ENCODE measurements around the gene TGDS. TPM values are rescaled to one million over a fixed set of nuclear protein-coding genes. Genes with fewer than 3 reads are reported as not detected.

The TGDS gene
- total RNA-seq, 4 donors from 2014 or later, result 3.0 to 20.2 (median 9.6) TPM

DNA sequence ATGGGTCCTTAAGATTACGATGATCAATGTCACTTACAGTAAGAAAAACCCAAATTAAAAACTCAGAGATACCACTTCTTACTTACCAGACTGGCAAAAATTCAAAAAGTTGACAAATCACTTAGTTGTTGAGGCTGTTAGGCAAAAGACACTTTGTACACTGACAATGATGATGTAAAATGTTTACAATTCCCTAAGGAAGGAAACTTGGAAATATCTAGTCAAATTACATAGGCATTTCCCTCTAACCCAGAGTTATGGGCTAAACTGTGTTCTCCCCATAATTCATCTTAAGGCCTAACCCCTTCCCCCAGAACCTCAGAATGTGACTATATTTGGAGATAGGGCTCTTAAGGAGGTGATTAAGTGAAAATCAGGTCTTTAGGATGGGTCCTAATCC, 12.0 kb downstream of the TGDS start:
- Histone ChIP-seq H3K36me3 (peaks cover 0 to 55% (median 19%) of the 10 kb centered on the region in 4 donors), H3K4me1 (peaks cover 0 to 3% (median 0%) of the 10 kb centered on the region in 4 donors), H3K9me3 (no peaks in the 10 kb centered on the region), H3K27me3 (no peaks in the 10 kb centered on the region), H3K27ac (no peak overlapping the region), H3K4me3 (no peak overlapping the region)
- in situ Hi-C loops (cut with MboI; ENCODE audit: low pct_ligation_motif_present in 1 of 4, low pct_unique_long_range_greater_than_20kb in 1 of 4, low sequenced_read_pairs in 3 of 4) (no loop called here), intact Hi-C loops (cut with DNase I; ENCODE audit: low total_unique reads) (no loop called here)
- no peak for DNase-seq
- WGBS, 2 donors (ENCODE audit: low coverage in 1 of 2), result 83 to 97% methylated on average over 1 of the region's 1 CpG
- no peak for TF ChIP-seq EP300 (IDR thresholded peaks at IDR 0.05; ENCODE audit: low read depth)
- no peak for TF ChIP-seq POLR2A (IDR thresholded peaks at IDR 0.05)
- TF ChIP-seq, protein P1, sequence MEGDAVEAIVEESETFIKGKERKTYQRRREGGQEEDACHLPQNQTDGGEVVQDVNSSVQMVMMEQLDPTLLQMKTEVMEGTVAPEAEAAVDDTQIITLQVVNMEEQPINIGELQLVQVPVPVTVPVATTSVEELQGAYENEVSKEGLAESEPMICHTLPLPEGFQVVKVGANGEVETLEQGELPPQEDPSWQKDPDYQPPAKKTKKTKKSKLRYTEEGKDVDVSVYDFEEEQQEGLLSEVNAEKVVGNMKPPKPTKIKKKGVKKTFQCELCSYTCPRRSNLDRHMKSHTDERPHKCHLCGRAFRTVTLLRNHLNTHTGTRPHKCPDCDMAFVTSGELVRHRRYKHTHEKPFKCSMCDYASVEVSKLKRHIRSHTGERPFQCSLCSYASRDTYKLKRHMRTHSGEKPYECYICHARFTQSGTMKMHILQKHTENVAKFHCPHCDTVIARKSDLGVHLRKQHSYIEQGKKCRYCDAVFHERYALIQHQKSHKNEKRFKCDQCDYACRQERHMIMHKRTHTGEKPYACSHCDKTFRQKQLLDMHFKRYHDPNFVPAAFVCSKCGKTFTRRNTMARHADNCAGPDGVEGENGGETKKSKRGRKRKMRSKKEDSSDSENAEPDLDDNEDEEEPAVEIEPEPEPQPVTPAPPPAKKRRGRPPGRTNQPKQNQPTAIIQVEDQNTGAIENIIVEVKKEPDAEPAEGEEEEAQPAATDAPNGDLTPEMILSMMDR (IDR thresholded peaks at IDR 0.05), result no peak
- TF ChIP-seq POLR2AphosphoS5 (IDR thresholded peaks at IDR 0.05), result no peak

- H3K36me3 ChIP-seq, result peaks cover 0 to 92% (median 36%) of the 10 kb centered on the region in 4 donors
Observed at GRCh38 chr13:94579063-94579462, 16.9 kb downstream of the TGDS start.

GRCh38 chr13:94569615-94570014, 26.3 kb downstream of the TGDS start:
- Histone ChIP-seq H3K9me3 (no peaks in the 10 kb centered on the region), H3K27ac (no peak overlapping the region), H3K36me3 (peaks cover 0 to 29% (median 11%) of the 10 kb centered on the region in 4 donors), H3K4me3 (no peak overlapping the region), H3K4me1 (no peaks in the 10 kb centered on the region), H3K27me3 (no peaks in the 10 kb centered on the region)
- TF ChIP-seq EP300 (IDR thresholded peaks at IDR 0.05; ENCODE audit: low read depth) (no peak), POLR2A (IDR thresholded peaks at IDR 0.05) (no peak), POLR2AphosphoS5 (IDR thresholded peaks at IDR 0.05) (no peak)
- TF ChIP-seq, protein P1 (IDR thresholded peaks at IDR 0.05), result no peak
- in situ Hi-C loops (cut with MboI; ENCODE audit: low pct_ligation_motif_present in 1 of 4, low pct_unique_long_range_greater_than_20kb in 1 of 4, low sequenced_read_pairs in 3 of 4), result no loop called here
- intact Hi-C loops (cut with DNase I; ENCODE audit: low total_unique reads), result no loop called here
- WGBS, 2 donors (ENCODE audit: low coverage in 1 of 2), result 97 to 100% methylated on average over 3 of the region's 3 CpGs
- no peak for DNase-seq

More at GRCh38 chr13:94579063-94579462, 16.9 kb downstream of the TGDS start:
- in situ Hi-C loops (cut with MboI; ENCODE audit: low pct_ligation_motif_present in 1 of 4, low pct_unique_long_range_greater_than_20kb in 1 of 4, low sequenced_read_pairs in 3 of 4) (no loop called here), intact Hi-C loops (cut with DNase I; ENCODE audit: low total_unique reads) (no loop called here)
- Histone ChIP-seq H3K9me3 (no peaks in the 10 kb centered on the region), H3K27me3 (no peaks in the 10 kb centered on the region), H3K4me3 (no peak overlapping the region), H3K27ac (no peak overlapping the region), H3K4me1 (no peaks in the 10 kb centered on the region)
- TF ChIP-seq EP300 (IDR thresholded peaks at IDR 0.05; ENCODE audit: low read depth) (no peak), POLR2AphosphoS5 (IDR thresholded peaks at IDR 0.05) (no peak), POLR2A (IDR thresholded peaks at IDR 0.05) (no peak)
- TF ChIP-seq, protein P1 (IDR thresholded peaks at IDR 0.05), result no peak
- 71 to 75% methylated on average over 1 of the region's 1 CpG for WGBS, 2 donors (ENCODE audit: low coverage in 1 of 2)
- no peak for DNase-seq

- Histone ChIP-seq H3K4me3 (no peak overlapping the region), H3K4me1 (no peaks in the 10 kb centered on the region), H3K9me3 (no peaks in the 10 kb centered on the region), H3K27ac (no peak overlapping the region), H3K36me3 (peaks cover 0 to 20% (median 7%) of the 10 kb centered on the region in 4 donors), H3K27me3 (no peaks in the 10 kb centered on the region)
- intact Hi-C loops (cut with DNase I; ENCODE audit: low total_unique reads), result no loop called here
- WGBS, 2 donors (ENCODE audit: low coverage in 1 of 2), result 96 to 100% methylated on average over 1 of the region's 1 CpG
- no peak for DNase-seq
- in situ Hi-C loops (cut with MboI; ENCODE audit: low pct_ligation_motif_present in 1 of 4, low pct_unique_long_range_greater_than_20kb in 1 of 4, low sequenced_read_pairs in 3 of 4), result no loop called here
- TF ChIP-seq, protein P1 (IDR thresholded peaks at IDR 0.05), result no peak
- TF ChIP-seq EP300 (IDR thresholded peaks at IDR 0.05; ENCODE audit: low read depth) (no peak), POLR2AphosphoS5 (IDR thresholded peaks at IDR 0.05) (no peak), POLR2A (IDR thresholded peaks at IDR 0.05) (no peak)
Observed at GRCh38 chr13:94568443-94568842, 27.5 kb downstream of the TGDS start.

All from transverse colon (tissue), 4 donors.